Activated CD4-positive, alpha-beta T cell treated with anti-CD3 and anti-CD28 coated beads, Interleukin-10, Interleukin-2, amounts not matched to agents 100 ng/mL and 50 ng/mL, durations not matched to agents 16 hours and 8 hours (primary cell): ENCODE data around the gene ZBTB48.
"Not testable (repeated sequence)": the region's sequence is repeated elsewhere in the genome, so short reads cannot be mapped to it uniquely, and the experiment has no call there.

Experiments
- DNase-seq: peaks from one replicate; pipeline ENCODE4 v3.0.0-alpha.2; 2020

ZBTB48 gene

GRCh38 chr1:6579374-6580118 is at the start of gene ZBTB48:
Gene ZBTB48, plus strand, starts transcription at chr1:6579994. Its CDS starts 616 bp downstream, at chr1:6580610.
- peak; percentile 99 for DNase-seq

- DNase-seq, result no peak
These were observed 49.2 kb upstream of the ZBTB48 start for GRCh38 chr1:6530504-6531160.

GRCh38 chr1:6531996-6532395 is 47.8 kb upstream of the ZBTB48 start:
- no peak for DNase-seq

GRCh38 chr1:6534248-6534822 is 45.5 kb upstream of the ZBTB48 start:
- no peak for DNase-seq

- DNase-seq, result no peak
These were observed 44.6 kb upstream of the ZBTB48 start for GRCh38 chr1:6535214-6535613.

GRCh38 chr1:6536291-6536690 is 43.5 kb upstream of the ZBTB48 start:
- no peak for DNase-seq

- no peak for DNase-seq
These were observed 40.8 kb upstream of the ZBTB48 start for GRCh38 chr1:6538956-6539355.

- peak; percentile 55 for DNase-seq
These were observed 35.0 kb upstream of the ZBTB48 start for GRCh38 chr1:6544831-6545230.

GRCh38 chr1:6545276-6546112 is 34.3 kb upstream of the ZBTB48 start:
- no peak for DNase-seq

- DNase-seq, result no peak
These were observed 33.5 kb upstream of the ZBTB48 start for GRCh38 chr1:6546326-6546725.

GRCh38 chr1:6547301-6547700 is 32.5 kb upstream of the ZBTB48 start:
- DNase-seq, result no peak

GRCh38 chr1:6554031-6554906 is 25.5 kb upstream of the ZBTB48 start, which contains the start of gene NOL9:
Gene NOL9, minus strand, starts transcription at chr1:6554513. Its CDS starts 11 bp downstream, at chr1:6554502.
- peak; percentile 96 for DNase-seq

GRCh38 chr1:6554907-6555778 is 24.7 kb upstream of the ZBTB48 start, which contains the start of gene TAS1R1:
Gene TAS1R1, plus strand, starts transcription at chr1:6555307. Its CDS starts 67 bp downstream, at chr1:6555374.
- DNase-seq, result no peak

- no peak for DNase-seq
These were observed 22.2 kb upstream of the ZBTB48 start for GRCh38 chr1:6557597-6557996.

- DNase-seq, result not testable (repeated sequence)
These were observed 20.6 kb upstream of the ZBTB48 start for GRCh38 chr1:6559161-6559560.

GRCh38 chr1:6560267-6560666 is 19.5 kb upstream of the ZBTB48 start:
- no peak for DNase-seq

GRCh38 chr1:6569033-6569432 is 10.8 kb upstream of the ZBTB48 start:
- no peak for DNase-seq

GRCh38 chr1:6570100-6570499 is 9.7 kb upstream of the ZBTB48 start:
- DNase-seq, result no peak

GRCh38 chr1:6570987-6571386 is 8.8 kb upstream of the ZBTB48 start:
- no peak for DNase-seq

GRCh38 chr1:6572653-6573383 is 7.0 kb upstream of the ZBTB48 start:
- no peak for DNase-seq
